ENCODE measurements around the gene MEFV. TPM values are rescaled to one million over a fixed set of nuclear protein-coding genes. Genes with fewer than 3 reads are reported as not detected.
A peak's percentile ranks its signal among the peaks of the same experiment; 100 is the strongest.

The MEFV gene
- total RNA-seq, 1 experiment from 2014 or later: 4.3 TPM

DNA sequence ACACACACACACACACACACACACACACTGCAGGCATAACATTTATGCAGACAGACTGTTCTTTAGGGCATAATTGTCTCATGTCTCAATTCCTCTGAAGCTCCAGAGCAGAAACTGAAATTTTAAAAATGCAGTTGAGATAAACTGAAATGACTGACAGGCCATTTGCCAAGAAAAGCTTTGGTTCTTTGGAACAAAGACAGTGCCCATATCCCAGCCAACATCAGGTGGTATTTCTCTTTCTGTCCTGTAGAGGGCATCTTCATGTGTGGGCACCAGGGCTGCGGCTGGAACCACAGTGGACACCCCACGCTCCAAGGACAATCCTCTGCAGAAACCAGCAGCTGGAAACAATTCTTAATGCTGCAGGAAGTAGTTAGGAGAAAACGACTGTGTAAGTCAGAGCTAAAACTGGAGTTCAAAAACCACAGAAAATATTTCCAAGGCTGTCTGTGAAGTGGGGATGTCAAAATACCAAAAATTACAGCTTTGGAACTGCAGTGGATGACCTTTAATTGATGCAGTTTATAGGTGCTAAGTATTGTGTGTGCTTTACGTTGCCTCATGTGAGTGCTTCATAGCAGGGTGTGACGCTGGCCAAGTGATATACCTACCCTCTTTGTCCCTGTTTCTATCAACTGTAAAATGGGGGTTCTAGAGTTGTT, 10.6 kb upstream of the MEFV start:
- peak; percentile 66 for DNase-seq (ENCODE audit: low read depth)

DNA sequence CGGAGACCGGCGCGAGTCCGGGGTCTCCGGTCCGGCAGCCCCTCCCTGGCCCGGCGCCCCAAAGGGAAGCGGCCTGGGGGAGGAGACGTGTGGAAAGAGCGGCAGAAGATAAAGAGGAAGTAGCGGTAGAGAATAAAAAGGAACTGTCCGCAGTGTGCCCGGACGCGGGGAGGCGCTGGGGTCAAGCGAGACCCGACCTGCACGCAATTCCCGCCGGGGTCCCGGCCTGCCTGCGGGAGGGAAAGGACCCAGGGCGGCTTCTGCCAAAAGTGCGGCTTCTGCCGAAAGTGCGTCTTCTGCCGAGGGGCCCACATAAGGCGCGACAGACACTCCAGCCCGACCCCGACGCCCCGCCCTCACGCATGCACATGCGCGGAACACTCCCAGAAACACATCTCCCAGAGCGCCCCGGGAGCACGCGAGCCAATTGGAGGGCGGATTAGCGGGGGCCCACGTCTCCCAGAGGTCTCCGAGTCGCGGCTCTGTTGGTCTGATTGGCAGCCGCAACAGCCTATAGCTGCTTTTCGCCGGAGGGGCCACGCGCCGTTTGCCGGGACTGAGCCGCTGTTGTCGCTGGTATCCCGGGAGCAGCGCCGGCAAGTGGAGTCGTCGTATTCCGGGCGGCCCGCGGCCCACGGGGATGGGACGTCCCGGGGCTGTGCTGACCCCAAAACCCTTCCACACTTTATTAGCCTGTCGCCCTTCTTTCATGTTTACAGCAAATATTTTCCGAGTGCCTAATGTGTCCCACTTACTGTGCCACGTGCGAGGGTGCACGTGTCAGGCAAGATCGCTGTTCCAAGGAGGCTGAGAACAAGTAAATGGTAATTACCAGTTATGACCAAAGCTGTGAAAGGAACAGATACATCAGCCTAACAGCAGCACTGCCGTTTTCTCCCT, 8.0 kb upstream of the MEFV start:
- DNase-seq (ENCODE audit: low read depth): peak; percentile 98

GRCh38 chr16:3262517-3262916, 6.1 kb upstream of the MEFV start:
- no peak for DNase-seq (ENCODE audit: low read depth)

- DNase-seq (ENCODE audit: low read depth): no peak
These were observed 3.4 kb upstream of the MEFV start for GRCh38 chr16:3259836-3260235.

DNA sequence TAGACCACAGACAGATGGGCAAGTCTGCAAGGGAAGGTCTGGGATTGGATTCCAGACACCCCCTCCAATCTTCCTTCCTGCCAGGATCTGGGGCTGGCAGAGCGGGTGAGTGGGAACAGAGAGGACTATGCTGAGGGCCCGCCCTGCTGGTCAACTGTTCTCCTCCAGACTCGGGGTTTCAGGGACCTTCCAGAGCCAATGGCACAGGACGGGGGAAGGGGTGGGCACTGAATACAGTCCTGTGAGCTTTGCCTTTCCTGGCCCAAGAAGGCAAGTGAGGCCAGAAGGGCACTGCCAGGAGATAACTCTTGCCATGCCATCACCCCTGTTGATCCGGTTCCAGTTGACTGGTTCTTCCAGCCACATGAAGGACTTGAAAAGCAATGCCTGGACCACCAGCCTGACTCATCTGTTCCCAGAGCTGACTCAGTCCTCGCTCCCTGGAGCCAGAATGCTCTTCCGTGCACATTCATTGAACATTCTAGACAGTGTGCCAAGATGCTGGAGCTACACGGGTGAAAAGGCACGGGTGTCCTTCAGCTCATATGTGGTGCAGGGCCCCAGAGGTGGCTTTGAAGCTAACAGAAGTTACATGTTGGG, 533 bp upstream of the MEFV start:
- peak; percentile 96 for DNase-seq (ENCODE audit: low read depth)

DNA sequence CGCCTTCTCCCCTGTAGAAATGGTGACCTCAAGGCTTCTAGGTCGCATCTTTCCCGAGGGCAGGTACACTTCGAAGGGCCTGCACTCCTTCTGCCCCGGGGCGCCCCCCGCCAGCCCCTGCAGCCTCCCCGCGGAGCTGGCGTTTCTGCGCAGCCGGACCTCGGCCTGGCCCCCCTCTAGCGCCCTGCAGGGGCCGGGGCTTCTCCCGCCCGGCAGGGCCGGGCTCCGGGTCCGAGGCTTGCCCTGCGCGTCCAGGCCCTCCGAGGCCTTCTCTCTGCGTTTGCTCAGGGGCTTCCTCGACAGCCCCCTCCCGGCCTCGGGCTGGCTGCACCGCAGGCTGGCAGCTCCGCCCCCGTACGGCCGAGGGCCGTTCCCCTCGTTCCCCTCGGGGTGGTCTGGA, 2.1 kb downstream of the MEFV start:
- DNase-seq (ENCODE audit: low read depth): no peak

GRCh38 chr16:3252967-3253366, 3.5 kb downstream of the MEFV start:
- no peak for DNase-seq (ENCODE audit: low read depth)

GRCh38 chr16:3249451-3249850, 7.0 kb downstream of the MEFV start:
- no peak for DNase-seq (ENCODE audit: low read depth)

GRCh38 chr16:3249020-3249419, 7.4 kb downstream of the MEFV start:
- no peak for DNase-seq (ENCODE audit: low read depth)

- no peak for DNase-seq (ENCODE audit: low read depth)
These were observed 7.8 kb downstream of the MEFV start for GRCh38 chr16:3248596-3248995.

GRCh38 chr16:3246876-3247275, 9.6 kb downstream of the MEFV start:
- DNase-seq (ENCODE audit: low read depth): no peak

DNA sequence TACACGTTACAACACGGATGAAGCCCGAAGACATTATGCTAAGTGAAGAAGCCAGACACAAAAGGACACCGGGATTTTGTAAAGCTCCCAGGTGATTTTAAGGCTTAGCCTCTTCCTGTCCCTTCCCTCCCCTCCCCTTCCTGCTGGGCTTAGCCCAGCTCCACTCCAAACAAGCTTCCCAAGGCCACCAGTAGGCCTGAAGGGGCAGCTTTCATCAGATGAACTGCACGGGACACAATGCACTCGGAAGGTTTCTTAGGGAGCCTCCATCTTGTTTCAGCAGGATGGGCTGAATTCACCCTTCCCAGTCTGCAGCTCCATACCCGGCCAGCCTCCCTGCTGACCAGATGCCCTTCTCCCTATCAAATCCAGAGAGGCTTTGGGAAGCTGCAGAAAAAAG, 10.4 kb downstream of the MEFV start:
- no peak for DNase-seq (ENCODE audit: low read depth)

DNA sequence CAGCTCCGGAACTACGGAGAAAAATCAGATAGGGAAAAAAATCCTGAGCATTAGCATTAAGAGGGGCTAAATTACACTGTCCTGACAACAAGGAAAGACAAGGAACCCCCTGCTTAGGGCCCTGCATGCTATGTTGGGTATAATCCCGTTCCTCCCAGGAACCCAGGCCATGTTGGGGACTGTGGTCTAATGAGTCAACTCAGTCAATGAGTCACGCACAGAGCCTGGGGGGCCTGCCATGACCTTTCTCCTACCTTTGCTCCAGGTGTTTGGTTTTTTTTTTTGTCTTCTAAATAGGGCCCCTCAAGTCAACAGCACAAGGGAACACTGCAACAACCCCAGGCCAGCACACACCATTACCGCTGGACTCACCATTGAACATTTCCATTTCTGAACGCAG, 12.6 kb downstream of the MEFV start:
- DNase-seq (ENCODE audit: low read depth): peak; percentile 72

DNA sequence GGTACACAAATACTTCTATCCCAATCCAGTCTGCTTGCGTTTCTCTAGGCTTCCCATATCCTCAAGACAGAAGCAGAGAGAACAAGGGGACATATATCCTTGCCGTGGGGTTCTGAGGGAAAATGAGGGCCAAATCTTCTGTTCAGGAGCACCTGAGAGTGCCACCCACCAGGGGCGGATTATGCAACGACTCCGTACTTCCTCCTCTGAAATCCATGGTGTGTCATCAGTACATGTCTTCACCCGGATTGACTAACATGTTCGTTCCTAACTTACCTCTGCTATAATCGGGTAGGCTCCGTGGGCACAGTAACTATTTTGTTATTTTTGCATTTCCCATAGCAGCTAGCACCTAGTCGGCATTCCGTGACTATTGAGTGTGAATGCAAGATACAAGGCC, 13.7 kb downstream of the MEFV start:
- DNase-seq (ENCODE audit: low read depth): no peak

DNA sequence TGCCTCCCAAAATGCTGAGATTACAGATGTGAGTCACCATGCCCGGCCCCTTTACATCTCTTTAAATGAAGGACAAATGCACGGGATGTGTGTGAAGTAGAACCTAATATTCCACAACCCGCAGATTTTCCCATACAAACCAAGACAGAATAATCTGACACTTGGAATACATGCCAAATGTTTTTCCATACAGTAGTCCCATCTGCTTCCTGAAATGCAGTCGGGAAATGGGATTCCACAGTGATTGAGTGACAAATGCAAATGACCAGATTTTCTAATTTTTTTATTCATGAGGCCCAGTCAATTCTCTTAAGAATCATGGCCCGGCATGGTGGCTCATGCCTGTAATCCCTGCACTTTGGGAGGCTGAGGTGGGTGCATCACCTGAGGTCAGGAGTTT, 14.7 kb downstream of the MEFV start:
- peak; percentile 65 for DNase-seq (ENCODE audit: low read depth)

- peak; percentile 89 for DNase-seq (ENCODE audit: low read depth)
These were observed 20.4 kb downstream of the MEFV start for GRCh38 chr16:3235856-3236669.

GRCh38 chr16:3234857-3235561, 21.4 kb downstream of the MEFV start, which contains the start of gene ZNF200:
TSS of gene ZNF200 (minus strand) at chr16:3235158. CDS start at chr16:3233755, 1,403 bp downstream.
- DNase-seq (ENCODE audit: low read depth): peak; percentile 94

DNA sequence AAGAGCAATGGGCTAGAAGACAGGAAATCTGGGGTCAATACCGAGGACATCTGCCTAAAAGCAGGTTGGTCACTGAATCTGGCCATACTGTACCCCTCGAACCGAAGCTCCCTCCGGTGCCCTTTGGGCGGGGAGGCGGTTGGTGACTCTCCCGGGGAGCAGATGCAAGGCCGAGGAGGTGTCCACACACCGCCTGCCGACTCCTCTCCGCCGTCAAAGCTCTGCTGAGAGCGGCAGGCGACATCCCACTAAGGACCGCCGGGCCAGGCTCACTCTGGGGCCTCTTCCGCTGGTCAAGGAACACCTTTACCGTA, 21.9 kb downstream of the MEFV start:
- DNase-seq (ENCODE audit: low read depth): no peak

DNA sequence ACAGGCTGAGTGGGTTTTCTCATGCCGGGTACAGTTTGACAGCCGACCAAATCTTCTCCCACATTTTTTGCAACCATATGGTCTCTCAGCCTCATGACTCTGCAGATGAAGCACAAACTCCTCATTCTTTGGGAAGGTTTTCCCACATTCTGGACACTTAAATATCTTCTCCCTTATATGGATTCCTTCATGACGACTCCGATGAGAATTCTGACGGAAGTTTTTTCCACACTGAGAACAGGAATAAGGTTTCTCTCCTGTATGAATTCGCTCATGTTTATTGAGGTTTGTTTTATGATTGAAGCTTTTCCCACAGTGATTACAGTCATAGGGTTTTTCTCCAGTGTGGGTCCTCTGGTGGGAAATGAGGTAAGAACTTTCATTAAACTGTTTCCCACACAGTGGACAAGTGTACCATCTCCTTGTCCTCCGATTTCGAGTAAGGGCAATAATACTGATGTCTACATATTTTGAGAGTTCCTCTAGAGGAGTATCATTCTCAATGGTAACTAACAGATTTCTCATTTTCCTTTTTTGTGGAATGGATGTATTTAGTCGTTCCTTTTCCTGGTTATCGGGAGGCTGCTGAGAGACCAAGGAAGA, 32.4 kb downstream of the MEFV start:
- DNase-seq (ENCODE audit: low read depth): no peak

DNA sequence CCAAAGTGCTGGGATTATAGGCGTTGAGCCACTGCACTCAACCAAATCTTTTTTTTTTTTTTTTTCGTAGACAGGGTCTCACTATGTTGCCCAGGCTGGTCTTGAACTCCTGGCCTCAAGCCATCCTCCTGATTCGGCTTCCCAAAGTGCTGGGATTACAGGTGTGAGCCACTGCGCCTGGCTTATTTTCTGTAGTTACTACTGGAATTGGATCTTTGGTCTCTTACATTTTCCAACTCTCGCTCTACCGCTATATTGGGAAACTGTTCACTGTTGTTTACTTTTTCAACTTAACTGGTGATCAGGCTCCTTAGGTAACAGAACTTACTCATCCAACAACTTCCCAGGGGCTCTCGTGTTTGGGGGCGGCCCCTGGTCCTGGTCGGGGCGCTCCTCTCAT, 35.6 kb downstream of the MEFV start:
- no peak for DNase-seq (ENCODE audit: low read depth)

- DNase-seq (ENCODE audit: low read depth): no peak
These were observed 40.2 kb downstream of the MEFV start for GRCh38 chr16:3216263-3216640.

All from RPMI7951 (cell line).